ENCODE results near the gene HS1BP3.
A peak's percentile ranks its signal among the peaks of the same experiment; 100 is the strongest.

Gene HS1BP3, protein sequence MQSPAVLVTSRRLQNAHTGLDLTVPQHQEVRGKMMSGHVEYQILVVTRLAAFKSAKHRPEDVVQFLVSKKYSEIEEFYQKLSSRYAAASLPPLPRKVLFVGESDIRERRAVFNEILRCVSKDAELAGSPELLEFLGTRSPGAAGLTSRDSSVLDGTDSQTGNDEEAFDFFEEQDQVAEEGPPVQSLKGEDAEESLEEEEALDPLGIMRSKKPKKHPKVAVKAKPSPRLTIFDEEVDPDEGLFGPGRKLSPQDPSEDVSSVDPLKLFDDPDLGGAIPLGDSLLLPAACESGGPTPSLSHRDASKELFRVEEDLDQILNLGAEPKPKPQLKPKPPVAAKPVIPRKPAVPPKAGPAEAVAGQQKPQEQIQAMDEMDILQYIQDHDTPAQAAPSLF

DNA sequence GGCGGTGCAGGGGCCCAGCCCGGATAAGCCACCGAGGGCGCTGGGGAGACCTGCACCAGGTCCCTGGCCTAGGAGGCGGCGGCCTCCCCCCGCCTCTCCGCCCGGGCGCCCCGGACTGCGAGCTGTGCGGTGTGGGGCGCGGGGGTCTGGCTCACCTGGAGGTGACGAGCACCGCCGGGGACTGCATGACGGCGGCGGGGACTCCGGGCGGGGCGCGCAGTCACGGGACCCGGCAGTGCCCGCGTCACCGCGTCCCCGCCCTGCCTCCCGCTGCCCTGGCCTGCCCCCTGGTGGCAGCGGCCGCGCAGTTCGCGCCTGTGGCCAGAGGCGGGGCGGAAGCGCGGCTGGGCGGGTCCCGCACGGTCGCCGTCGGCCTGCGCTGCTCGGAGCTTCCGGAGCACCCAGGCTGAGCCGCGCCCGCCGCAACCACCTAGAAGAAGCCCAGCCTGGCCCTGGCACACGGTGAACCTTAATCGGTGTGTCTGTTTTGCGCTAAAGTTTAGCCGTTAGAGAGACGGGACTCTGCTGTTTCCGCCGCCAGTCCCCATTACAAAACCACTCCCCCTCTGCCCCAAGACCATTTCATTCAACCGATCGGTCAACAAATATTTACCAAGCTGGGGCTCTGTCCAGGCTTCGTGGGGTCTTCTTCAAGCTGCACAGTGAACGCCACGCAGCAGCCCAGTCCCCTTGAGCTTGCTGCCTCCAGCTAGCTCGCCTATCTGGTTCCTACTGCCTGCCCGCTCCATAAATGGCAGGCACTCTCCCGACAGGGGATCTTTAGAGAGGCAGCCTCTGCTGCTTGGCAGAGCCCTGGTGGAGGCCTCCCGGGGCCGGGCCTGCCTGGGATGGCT lies at the start of gene HS1BP3:
HS1BP3 (minus strand) TSS at position 222 of the 854 bp plus-strand sequence; CDS start at position 187, 35 bp downstream.
- DNase-seq (ENCODE audit: low read depth), result peak; percentile 81

- DNase-seq (ENCODE audit: low read depth), result no peak
These were observed 48.2 kb upstream of the HS1BP3 start for GRCh38 chr2:20698916-20699613.

DNA sequence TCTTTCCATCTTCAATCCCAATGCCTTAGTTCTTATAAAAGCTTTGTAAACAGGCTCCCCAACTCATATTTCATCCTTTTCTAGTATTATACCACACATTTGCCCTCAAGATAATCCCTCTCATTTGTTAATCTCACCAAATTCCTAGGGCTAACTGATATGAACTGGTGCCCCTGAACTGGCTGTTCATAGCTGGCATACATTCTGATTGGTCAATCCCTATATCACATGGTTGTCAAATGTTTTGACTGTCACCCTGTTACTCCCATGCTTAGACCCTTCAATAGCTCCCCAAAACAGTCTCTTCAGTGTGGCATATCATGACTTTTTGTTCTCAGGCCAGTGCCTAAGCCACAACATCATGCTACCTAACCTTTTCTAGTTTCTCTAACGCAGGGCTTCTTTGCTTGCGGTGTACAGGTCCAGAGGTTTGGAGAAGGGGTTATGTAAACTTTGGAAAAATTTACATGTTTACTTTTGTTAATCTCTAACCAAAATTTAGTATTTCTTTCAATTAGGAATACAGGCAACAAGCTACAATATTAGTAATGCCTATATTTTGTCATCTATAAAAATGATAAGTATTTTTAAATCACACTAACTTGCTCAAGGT lies 46.5 kb upstream of the HS1BP3 start:
- no peak for DNase-seq (ENCODE audit: low read depth)

DNA sequence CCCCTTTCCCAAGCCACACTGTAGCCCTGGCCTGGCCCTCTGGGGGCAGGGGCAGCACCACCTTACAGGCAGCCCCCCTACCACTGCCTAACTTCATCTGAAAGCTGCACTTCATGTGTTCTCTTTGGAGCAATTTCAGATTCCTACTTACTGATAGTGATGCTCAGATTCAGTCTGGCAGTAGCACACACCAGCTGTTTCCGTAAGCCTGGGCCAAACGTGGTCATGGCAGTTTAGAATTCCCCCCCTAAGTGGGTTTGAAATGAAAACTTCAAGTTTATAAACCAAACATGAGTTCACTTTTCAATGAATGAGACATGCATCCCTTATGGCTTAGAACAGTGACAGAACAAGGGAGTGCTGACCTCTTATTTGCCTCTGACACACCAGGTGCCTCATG lies 45.5 kb upstream of the HS1BP3 start:
- no peak for DNase-seq (ENCODE audit: low read depth)

GRCh38 chr2:20693317-20693716 lies 42.4 kb upstream of the HS1BP3 start:
- DNase-seq (ENCODE audit: low read depth), result no peak

DNA sequence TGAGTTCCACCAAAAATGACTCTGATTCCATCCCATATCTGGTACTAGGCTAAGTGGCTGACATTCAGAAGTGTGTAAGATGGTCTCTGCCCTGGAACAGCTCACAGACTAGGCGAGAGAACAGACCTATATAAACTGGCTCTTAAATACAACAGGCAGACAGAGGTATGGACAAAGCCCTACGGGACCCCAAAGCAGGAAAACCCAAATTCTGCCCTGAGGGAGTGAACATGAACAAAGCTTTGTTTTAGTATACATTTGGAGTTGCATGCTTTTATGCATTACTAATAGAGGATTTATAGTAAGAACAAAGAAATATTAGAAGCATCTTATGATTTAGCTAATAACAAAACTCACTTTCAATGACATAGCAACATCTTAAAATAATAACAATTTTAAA lies 41.2 kb upstream of the HS1BP3 start:
- DNase-seq (ENCODE audit: low read depth), result no peak

GRCh38 chr2:20691076-20691734 lies 40.3 kb upstream of the HS1BP3 start:
- no peak for DNase-seq (ENCODE audit: low read depth)

DNA sequence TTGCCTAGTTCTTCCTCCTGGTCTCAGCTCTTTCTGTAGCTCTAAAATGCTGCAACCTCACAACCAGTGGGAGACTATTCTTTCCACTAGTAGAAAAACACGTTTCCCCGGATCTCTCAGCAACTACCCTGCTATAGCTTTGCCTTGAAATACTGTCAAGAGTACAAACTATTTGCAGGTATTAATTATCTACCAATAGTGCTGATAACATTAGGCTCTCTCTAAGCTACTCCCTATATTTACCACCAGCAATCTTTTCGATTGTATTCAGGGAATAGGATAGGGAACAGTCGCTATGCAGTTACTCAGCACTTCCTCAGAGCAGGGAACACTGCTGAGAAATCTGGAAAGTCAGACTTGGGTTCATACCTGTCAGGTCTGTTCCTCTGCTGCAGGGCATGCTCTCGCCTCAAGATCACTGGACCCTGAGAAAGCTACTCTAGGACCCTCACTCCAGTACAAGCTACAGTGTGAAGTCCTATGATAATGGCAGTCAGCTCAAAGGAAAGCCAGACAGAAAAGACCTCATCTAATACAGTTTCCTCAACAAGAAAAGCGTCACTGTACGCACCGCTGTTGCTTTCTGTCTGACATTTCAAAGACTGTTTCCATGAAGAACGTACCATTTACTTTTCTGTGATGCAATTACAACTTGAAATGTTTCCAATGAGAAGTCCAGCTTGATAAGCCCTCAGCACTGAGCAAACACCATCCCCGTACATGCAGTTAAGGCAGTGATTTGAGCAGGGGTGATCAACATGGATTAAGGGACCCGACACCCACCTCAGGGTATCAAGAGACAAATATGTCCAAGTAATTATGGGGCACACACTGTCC lies 38.7 kb upstream of the HS1BP3 start:
- no peak for DNase-seq (ENCODE audit: low read depth)

DNA sequence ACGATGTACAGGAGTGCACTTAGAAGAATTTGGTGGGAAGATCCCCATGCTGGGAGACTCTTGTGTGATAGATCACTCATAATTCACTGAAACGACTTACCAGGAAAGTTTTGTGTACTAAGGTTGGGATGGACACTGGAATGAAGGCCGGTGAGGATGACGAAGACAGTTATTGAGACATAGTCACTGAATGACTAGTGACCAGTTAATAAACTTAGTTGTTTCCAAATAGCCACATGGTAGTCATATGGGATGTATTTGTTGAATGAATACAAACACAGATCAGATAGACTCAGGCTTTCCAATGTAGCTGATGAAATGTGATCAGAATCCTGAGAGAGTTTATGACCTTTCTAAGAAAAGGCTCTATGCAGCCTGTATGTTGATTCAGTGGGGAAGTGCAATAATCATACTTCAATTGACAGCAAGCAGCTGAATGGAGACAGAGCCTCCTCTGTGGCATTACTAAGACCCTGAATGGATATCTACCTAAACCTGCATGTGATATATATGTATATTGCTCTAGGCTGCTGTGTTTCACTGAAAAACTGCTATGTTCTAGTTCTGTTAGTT lies 36.4 kb upstream of the HS1BP3 start:
- no peak for DNase-seq (ENCODE audit: low read depth)

DNA sequence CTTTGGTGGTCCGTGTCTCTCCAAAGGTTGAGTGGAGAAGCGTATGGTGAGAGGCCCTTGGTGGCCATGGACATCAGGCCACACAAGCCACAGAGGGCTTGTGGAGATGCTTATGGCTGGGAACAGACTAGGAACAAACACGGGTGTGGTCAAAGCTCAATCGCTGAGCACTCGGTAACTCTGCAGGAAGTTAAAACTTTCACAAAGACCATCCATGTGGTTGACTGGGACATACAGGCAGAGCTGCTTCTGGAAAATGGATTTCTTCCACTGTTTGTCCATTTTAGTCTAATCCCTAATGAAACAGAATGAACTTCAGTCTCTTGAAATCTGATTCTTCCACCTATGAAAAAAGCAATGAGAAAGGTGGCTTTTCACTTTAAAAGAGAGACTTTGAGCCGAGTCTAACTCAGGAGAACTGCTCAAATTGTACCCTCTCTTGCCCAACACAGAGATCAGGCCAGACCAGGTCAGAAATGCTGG lies 33.7 kb upstream of the HS1BP3 start:
- DNase-seq (ENCODE audit: low read depth), result no peak

DNA sequence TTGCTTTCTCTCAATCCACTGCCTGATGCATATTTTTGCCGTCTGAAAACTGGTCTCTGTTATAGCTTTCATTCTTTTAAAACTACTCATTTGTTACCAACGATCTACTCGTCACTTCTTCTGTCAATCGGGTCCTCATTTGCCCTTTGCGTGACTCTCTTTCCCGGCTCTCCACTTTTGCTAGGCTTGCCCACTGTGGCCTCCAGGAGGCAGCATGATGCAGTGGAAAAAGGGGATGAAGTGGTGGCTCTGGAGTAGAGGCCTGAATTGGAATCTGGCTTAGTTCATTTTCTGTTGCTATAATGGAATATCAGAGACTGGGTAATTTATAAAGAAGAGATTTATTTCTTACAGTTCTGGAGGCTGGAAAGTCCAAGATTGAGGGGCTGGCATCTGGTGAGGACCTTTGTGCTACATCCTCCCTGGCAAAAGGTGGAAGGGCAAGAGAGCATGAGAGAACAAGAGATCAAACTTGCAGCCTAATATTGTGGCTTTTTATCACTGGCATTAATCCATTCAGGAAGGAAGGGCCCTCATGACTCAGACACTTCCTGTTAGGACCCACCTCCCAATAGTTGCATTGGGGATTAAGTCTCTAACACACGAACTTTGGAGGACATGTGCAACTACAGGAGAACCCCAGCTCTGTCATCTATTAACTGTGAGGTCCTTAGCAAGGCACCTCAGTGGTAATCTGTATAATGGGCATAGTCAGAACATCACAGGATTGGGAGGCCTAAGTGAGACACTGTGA lies 31.4 kb upstream of the HS1BP3 start:
- no peak for DNase-seq (ENCODE audit: low read depth)

GRCh38 chr2:20680744-20681375 lies 30.0 kb upstream of the HS1BP3 start:
- DNase-seq (ENCODE audit: low read depth), result no peak

- no peak for DNase-seq (ENCODE audit: low read depth)
These were observed 27.9 kb upstream of the HS1BP3 start for GRCh38 chr2:20678780-20679179.

DNA sequence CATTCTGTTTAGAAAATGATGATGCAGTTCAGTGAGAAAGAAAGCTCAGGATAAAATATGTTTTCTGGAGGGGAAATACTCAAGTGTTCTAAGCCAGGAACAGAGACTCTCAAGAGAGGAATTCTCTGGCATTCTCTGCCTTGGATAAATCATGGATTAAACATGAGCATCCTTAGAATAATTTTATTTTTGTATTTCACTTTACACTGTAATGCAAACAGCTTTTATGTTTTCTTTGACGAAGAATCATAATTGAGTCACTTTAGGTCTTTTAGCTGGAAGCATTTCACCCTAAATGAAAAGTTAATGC lies 27.1 kb upstream of the HS1BP3 start:
- DNase-seq (ENCODE audit: low read depth), result no peak

DNA sequence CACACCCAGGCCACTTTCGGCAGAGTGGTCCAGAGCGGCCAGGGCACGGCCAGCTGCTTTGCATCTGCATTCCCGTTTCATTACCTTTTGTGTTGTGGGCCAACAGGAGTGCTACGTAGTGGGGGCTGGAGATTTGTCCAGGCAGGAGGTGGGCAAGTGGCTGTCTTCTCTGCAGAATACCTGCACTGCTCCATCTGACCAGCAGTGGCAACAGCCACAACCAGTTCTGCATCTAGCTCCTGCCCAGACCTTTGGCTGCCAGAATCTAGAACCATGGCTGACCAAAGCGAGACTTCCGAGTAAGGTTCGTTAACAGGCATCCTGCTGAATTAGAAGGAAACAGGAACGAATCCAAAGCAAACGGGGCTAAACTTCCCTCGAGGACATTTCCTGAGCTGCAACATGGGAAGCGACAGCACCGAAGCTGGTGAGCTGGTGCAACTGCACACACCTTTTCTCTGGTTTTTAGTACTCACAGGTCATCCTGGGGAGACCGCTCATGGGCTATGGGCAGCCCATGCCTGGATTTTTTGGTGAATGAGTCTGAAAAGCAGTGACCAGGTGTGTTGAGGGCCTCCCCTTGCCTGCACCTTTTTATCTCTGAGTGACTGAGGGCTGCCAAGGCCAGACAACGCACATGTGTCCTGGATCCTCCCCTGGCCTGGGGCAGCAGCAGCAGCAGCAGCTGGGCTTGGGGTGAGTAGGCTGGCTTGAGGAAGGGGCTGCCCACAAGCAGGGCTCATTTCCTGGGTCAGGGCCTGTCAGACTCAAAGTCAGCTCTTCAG lies 26.6 kb upstream of the HS1BP3 start:
- no peak for DNase-seq (ENCODE audit: low read depth)

GRCh38 chr2:20676353-20677215 lies 25.7 kb upstream of the HS1BP3 start:
- no peak for DNase-seq (ENCODE audit: low read depth)

- DNase-seq (ENCODE audit: low read depth), result no peak
These were observed 24.9 kb upstream of the HS1BP3 start for GRCh38 chr2:20675701-20676352.
